GM12801 (cell line): ENCODE data around the gene ANO10.

Experiments used
- TF ChIP-seq, protein P1 (sequence below): IDR thresholded peaks from one replicate; pipeline ENCODE4 v1.5.1; 2011; ENCODE audit warnings: control low read depth; ENCODE audit not compliant: insufficient read length; ENCODE audit errors: extremely low read depth

The ANO10 gene

DNA sequence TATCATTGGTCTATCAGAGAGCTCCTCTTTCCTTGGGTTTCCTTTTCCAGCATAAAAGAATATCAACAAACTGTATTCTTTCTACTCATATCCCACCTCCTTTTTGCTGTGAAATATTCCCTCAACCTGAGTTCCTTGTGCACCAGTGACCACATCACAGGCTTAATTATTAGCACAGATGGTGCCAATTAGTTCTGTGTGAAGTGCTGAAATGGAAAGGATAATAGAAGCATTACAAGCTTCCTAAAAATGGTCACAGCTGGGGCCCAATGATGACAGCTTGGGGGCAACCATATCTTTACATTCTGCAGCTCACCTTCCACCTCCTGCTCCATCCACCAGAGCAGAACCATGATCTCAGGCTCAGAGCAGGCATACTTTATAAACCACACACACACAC, 84.6 kb downstream of the ANO10 start:
- TF ChIP-seq, protein P1, sequence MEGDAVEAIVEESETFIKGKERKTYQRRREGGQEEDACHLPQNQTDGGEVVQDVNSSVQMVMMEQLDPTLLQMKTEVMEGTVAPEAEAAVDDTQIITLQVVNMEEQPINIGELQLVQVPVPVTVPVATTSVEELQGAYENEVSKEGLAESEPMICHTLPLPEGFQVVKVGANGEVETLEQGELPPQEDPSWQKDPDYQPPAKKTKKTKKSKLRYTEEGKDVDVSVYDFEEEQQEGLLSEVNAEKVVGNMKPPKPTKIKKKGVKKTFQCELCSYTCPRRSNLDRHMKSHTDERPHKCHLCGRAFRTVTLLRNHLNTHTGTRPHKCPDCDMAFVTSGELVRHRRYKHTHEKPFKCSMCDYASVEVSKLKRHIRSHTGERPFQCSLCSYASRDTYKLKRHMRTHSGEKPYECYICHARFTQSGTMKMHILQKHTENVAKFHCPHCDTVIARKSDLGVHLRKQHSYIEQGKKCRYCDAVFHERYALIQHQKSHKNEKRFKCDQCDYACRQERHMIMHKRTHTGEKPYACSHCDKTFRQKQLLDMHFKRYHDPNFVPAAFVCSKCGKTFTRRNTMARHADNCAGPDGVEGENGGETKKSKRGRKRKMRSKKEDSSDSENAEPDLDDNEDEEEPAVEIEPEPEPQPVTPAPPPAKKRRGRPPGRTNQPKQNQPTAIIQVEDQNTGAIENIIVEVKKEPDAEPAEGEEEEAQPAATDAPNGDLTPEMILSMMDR: no peak

DNA sequence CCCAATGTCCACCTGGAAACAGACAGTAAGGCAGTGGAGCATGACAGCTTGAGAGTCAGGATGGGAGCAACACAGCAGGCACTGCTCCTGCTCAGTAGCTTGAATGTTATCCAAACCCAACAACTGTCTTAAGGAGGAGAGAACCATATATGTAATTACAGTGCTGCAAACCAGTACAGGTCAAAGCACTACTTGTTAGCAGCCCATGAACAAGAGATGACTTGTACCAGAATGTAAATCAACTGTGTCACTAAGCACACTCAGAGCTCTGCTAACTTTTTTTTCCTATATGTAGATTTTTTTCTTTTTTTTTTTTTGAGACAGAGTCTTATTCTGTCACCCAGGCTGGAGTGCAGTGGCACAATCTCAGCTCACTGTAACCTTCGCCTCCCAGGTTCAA, 87.1 kb downstream of the ANO10 start:
- TF ChIP-seq, protein P1: no peak

DNA sequence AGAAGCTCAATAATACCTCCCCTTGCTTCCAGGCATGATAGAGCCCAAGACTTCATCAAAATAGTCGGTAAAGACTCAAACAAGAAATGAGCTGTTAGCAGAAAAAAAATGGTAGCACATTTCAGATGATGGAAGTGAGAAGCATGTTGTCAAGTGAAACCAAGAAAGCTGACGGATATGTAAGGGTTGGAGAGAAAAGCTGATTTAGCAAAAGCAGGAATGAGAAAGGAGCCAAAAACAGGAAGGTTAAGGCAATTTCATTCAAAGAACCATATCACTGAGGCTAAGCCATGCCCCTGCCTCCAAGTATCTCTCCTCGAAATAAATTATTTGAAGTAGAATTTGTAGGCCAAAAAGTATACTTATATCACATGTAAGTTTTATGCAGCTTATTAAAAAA, 88.8 kb downstream of the ANO10 start:
- TF ChIP-seq, protein P1: no peak

DNA sequence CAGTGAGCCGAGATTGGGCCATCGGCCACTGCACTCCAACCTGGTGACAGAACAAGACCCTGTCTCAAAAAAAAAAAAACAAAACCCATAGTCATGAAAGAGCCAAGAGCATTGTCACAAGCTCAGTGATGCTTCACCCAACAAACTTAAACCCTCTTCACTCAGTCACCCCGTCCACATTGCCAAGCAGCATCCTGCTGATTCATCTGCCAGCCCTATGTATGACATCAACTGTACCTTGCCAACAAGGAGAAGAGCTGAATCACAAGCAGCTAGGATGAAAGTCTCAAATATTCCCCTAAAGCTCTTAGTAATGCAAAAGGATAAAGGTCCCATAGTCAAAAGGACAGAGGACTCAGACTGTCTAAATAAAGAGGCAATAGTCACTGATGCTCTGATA, 90.0 kb downstream of the ANO10 start:
- TF ChIP-seq, protein P1: no peak

DNA sequence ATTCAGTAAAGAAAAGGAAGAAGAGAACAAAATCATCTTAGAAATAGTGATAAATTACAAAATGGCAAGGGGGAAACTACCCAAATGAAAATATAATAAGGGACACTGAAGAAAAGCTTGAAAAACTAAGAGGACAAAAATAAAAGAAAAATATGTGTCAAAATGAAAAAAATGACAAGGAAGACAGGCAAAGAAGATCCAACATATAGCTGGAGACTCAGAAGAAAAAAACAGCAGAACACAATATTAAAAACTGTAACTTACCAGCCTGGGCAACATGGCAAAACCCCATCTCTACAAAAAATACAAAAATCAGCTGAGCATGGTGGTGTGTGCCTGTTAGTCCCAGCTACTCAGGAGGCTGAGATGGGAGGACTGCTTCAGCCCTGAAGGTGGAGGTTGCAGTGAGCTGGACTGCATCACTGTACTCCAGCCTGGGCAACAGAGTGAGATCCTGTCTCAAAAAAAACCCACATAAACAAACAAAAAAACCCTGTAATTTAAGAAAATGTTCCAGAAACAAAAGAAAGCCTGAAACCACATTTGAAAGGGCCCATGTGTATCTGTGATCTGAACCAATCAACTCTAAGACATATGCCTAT, 93.2 kb downstream of the ANO10 start:
- TF ChIP-seq, protein P1: no peak

DNA sequence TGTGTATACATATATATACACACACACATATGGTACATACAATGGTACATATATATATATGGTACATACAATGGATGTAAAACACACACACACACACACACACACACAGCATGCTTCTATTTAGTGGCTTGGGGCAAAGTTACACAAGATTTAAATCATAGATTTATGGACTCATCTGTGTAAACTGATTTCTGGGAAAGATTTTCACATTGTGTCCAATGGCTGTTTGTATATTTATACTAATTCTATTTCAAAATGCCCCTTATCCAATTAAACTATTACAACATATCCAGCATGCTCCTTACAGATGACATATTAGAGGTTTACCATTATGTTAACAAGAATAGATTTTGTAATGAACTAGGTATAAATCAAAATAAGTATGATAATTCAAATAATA, 94.9 kb downstream of the ANO10 start:
- TF ChIP-seq, protein P1: no peak

DNA sequence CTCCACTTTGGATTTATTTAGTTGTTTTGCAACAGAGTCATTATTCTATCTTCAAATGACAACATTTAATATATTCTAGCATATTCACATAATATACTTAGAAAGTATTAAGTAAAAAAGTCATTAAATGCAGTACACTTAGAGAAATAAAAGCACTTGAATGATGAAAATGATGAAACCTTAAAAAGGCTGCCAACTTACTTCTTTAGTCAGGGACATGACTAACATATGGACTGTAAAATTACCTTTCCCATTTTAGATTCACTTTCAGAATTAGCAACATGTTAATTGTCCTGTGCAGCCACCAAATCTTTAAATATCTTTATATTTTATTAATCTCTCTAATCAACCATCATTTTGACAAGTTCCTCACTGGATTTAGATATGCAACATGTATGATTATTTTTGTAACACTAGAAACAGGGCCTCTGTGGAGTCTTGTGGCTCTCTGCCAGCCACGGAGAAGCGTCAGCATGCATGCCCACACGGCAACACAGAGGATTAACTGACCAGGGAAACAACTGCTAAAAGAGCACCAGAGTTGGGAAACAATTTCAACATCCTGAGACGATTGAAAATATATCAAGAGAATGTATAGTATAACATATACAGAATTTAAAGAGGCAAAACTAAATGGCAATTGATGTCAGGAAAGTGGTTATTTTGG, 95.7 kb downstream of the ANO10 start:
- TF ChIP-seq, protein P1: no peak
